SK-N-SH (cell line): ENCODE measurements around the gene MCF2L2. TPM values are rescaled to one million over a fixed set of nuclear protein-coding genes. Genes with fewer than 3 reads are reported as not detected.

ENCODE experiments used
- CTCF ChIA-PET: fragments of 300-600, 350-600 bp; formaldehyde crosslinking; extraction: SDS; loops from one replicate; lab custom pipeline; 2021; lab: Yijun Ruan, JAX
- POLR2A ChIA-PET: fragments of 350-600 bp; sonication (Branson Sonifier 250); formaldehyde crosslinking; extraction: SDS; loops from one replicate; lab custom pipeline; 2020; ENCODE audit warnings: antibody characterized with exemption, inconsistent platforms; lab: Yijun Ruan, JAX
- DNase-seq: peaks from one replicate; pipeline ENCODE4 v3.0.0; 2012
- H2AFZ ChIP-seq: fragments of 200-600 bp; sonication (generic); 2 replicates; pipeline ENCODE4 v1.8.1; 2016; ENCODE audit warnings: antibody characterized with exemption, mild to moderate bottlenecking, low read depth
- H3F3A ChIP-seq: fragments of 200-600 bp; sonication (generic); replicated peaks from 2 replicates; pipeline ENCODE3; 2016; ENCODE audit warnings: antibody characterized with exemption, mild to moderate bottlenecking; ENCODE audit not compliant: insufficient read depth
- H3K27ac ChIP-seq, 2 experiments: fragments of 200-500 bp in 1 of 2; fragments of 200-600 bp in 1 of 2; sonication (Bioruptor generic) in 1 of 2; sonication (generic), shearing (Covaris generic) in 1 of 2; 2 replicates each; pipeline versions ENCODE4 v1.5.1 to v1.6.1; 2014 to 2016; ENCODE audit warnings: low read depth in 2 of 2, inconsistent platforms in 1 of 2, low read length in 1 of 2, mild to moderate bottlenecking in 1 of 2, mixed read lengths in 1 of 2
- H3K27me3 ChIP-seq: fragments of 200-600 bp; sonication (generic), shearing (Covaris generic); 2 replicates; pipeline ENCODE4 v1.6.1; 2016; ENCODE audit warnings: mixed run types; ENCODE audit not compliant: insufficient read depth
- H3K36me3 ChIP-seq, 2 experiments: fragments of 200-500 bp in 1 of 2; fragments of 200-600 bp in 1 of 2; sonication (Bioruptor generic) in 1 of 2; sonication (generic) in 1 of 2; replicated peaks in 1 of 2; 2 replicates each; pipeline versions ENCODE3 to v1.5.1; 2014 to 2016; ENCODE audit warnings: low read length in 1 of 2, mild to moderate bottlenecking in 1 of 2; ENCODE audit not compliant: insufficient read depth in 2 of 2, control insufficient read depth in 1 of 2
- H3K4me1 ChIP-seq, 2 experiments: fragments of 200-500 bp in 1 of 2; fragments of 200-600 bp in 1 of 2; sonication (Bioruptor generic) in 1 of 2; sonication (generic), shearing (Covaris generic) in 1 of 2; 2 replicates each; pipeline versions ENCODE4 v1.5.1 to v1.6.1; 2014 to 2016; ENCODE audit warnings: low read depth in 1 of 2, low read length in 1 of 2, mixed run types in 1 of 2; ENCODE audit not compliant: insufficient read depth in 2 of 2, control insufficient read depth in 1 of 2
- H3K4me2 ChIP-seq: fragments of 200-600 bp; sonication (generic), shearing (Covaris generic); 2 replicates; pipeline ENCODE4 v1.6.1; 2017; ENCODE audit warnings: mixed run types
- H3K4me3 ChIP-seq, 2 experiments: fragments of 200-500 bp in 1 of 2; fragments of 200-600 bp in 1 of 2; sonication (Bioruptor generic) in 1 of 2; sonication (generic), shearing (Covaris generic) in 1 of 2; 2 replicates each; pipeline versions ENCODE4 v1.5.1 to v1.8.1; 2014 to 2016; ENCODE audit warnings: low read depth in 2 of 2, inconsistent platforms in 1 of 2, low read length in 1 of 2, mild to moderate bottlenecking in 1 of 2, mixed read lengths in 1 of 2, moderate library complexity in 1 of 2
- H3K79me2 ChIP-seq: fragments of 200-600 bp; sonication (generic); 2 replicates; pipeline ENCODE4 v1.8.1; 2017; ENCODE audit warnings: mild to moderate bottlenecking; ENCODE audit not compliant: insufficient read depth
- H3K9ac ChIP-seq: fragments of 200-600 bp; sonication (generic); 2 replicates; pipeline ENCODE4 v1.6.1; 2017; ENCODE audit warnings: mixed run types
- H3K9me2 ChIP-seq: fragments of 200-600 bp; sonication (generic); 2 replicates; pipeline ENCODE4 v1.6.1; 2017; ENCODE audit warnings: mixed run types
- H3K9me3 ChIP-seq: fragments of 200-600 bp; sonication (generic); 2 replicates; pipeline ENCODE4 v1.6.1; 2017; ENCODE audit warnings: mixed run types, mild to moderate bottlenecking, moderate library complexity
- H4K20me1 ChIP-seq: fragments of 200-600 bp; sonication (generic); 2 replicates; pipeline ENCODE4 v1.6.1; 2017; ENCODE audit warnings: mild to moderate bottlenecking, mixed run types; ENCODE audit not compliant: insufficient read depth
- CHD2 ChIP-seq: fragments of 150-350 bp; IDR thresholded peaks from 2 replicates; pipeline ENCODE4 v1.6.1; 2018; ENCODE audit warnings: low read length; ENCODE audit not compliant: partially characterized antibody
- CTCF ChIP-seq: fragments of 200-600 bp; sonication (generic); IDR thresholded peaks from 2 replicates; pipeline ENCODE4 v1.6.1; 2017; ENCODE audit warnings: antibody characterized with exemption, mild to moderate bottlenecking, moderate library complexity
- ELF1 ChIP-seq: IDR thresholded peaks from 2 replicates; pipeline ENCODE4 v1.4.0; 2012
- EP300 ChIP-seq, 2 experiments: IDR thresholded peaks; 2 replicates each; pipeline versions ENCODE4 v1.4.0 to v1.6.1; 2012; ENCODE audit warnings: borderline replicate concordance in 1 of 2, low read depth in 1 of 2, low read length in 1 of 2
- EZH2phosphoT487 ChIP-seq: fragments of 200-600 bp; sonication (generic); IDR thresholded peaks from 2 replicates; pipeline ENCODE4 v1.6.1; 2017; ENCODE audit warnings: low read depth, mixed run types, mild to moderate bottlenecking, antibody characterized with exemption, moderate library complexity, borderline replicate concordance
- FOXM1 ChIP-seq: IDR thresholded peaks from 2 replicates; pipeline ENCODE4 v1.4.0; 2012; ENCODE audit warnings: low read depth, mild to moderate bottlenecking
- GATA2 ChIP-seq: sonication (generic); formaldehyde crosslinking; IDR thresholded peaks from 2 replicates; pipeline ENCODE4 v1.5.0; 2020; ENCODE audit warnings: mild to moderate bottlenecking, missing genetic modification reagents
- IRF3 ChIP-seq: fragments of 150-350 bp; IDR thresholded peaks from 2 replicates; pipeline ENCODE4 v1.6.1; 2016; ENCODE audit warnings: mild to moderate bottlenecking, low read depth, low read length
- JUND ChIP-seq: IDR thresholded peaks from 2 replicates; pipeline ENCODE4 v1.4.0; 2012
- MAX ChIP-seq: IDR thresholded peaks from 2 replicates; pipeline ENCODE4 v1.4.0; 2012; ENCODE audit warnings: low read depth
- MEF2A ChIP-seq: IDR thresholded peaks from 2 replicates; pipeline ENCODE4 v1.4.0; 2012; ENCODE audit warnings: low read depth, borderline replicate concordance
- POLR2AphosphoS5 ChIP-seq: IDR thresholded peaks from 2 replicates; pipeline ENCODE4 v1.6.1; 2012; ENCODE audit warnings: low read depth, low read length
- RFX5 ChIP-seq: IDR thresholded peaks from 2 replicates; pipeline ENCODE4 v1.6.1; 2012; ENCODE audit warnings: mild to moderate bottlenecking, improper control_type of control experiment, low read length
- RXRA ChIP-seq: IDR thresholded peaks from 2 replicates; pipeline ENCODE4 v1.4.0; 2012; ENCODE audit warnings: low read depth, mild to moderate bottlenecking, borderline replicate concordance
- SMC3 ChIP-seq: IDR thresholded peaks from 2 replicates; pipeline ENCODE4 v1.6.1; 2012; ENCODE audit warnings: low read depth, low read length, improper control_type of control experiment
- TAF1 ChIP-seq: IDR thresholded peaks from 2 replicates; pipeline ENCODE4 v1.6.1; 2012; ENCODE audit warnings: low read depth, mild to moderate bottlenecking, low read length, moderate library complexity, borderline replicate concordance
- TCF12 ChIP-seq: IDR thresholded peaks from 2 replicates; pipeline ENCODE4 v1.4.0; 2012
- TEAD4 ChIP-seq: IDR thresholded peaks from 2 replicates; pipeline ENCODE4 v1.4.0; 2012; ENCODE audit warnings: mild to moderate bottlenecking, borderline replicate concordance; ENCODE audit not compliant: insufficient read depth
- USF1 ChIP-seq: IDR thresholded peaks from 2 replicates; pipeline ENCODE4 v1.4.0; 2012; ENCODE audit warnings: low read depth, borderline replicate concordance
- WGBS: methylation state at CpG from one replicate; pipeline ENCODE4 v1.1.6; 2017; ENCODE audit warnings: low lambda C conversion rate; 5-methylcytosine and 5-hydroxymethylcytosine counted together
- polyA plus RNA-seq, 3 experiments: library from polyadenylated mRNA; depleted of rRNA; stranded (reverse); fragments of >200 nt; gene quantifications; 2 replicates each; pipeline ENCODE4 v1.2.3, GENCODE V29; 2012

Gene MCF2L2
- polyA plus RNA-seq, 1 of the 3 experiments (the other 2 are of a cell fraction): 0.56 TPM

- no peaks in the 10 kb centered on the region for H3K27me3 ChIP-seq
- no peak overlapping the region for H3K27ac ChIP-seq
- H3K9me2 ChIP-seq: no peaks in the 10 kb centered on the region
- no peaks in the 10 kb centered on the region for H3K79me2 ChIP-seq
- TF ChIP-seq TEAD4 (no peak), MAX (no peak), GATA2 (CRISPR knock-in tag) (no peak), TAF1 (no peak), IRF3 (no peak), CTCF (no peak), TCF12 (no peak), ELF1 (no peak), POLR2AphosphoS5 (no peak), CHD2 (no peak), USF1 (no peak), JUND (no peak), RFX5 (no peak), FOXM1 (no peak)
- no peaks in the 10 kb centered on the region for H3K9me3 ChIP-seq
- CTCF ChIA-PET: interaction anchor here (0.6 kb wide), 1 partner anchor 25 kb away, joined by 3 read pairs; no protein-coding TSS in a partner anchor
- no peak overlapping the region for H2AFZ ChIP-seq
- H3K4me2 ChIP-seq: no peak overlapping the region
- H3K36me3 ChIP-seq: no peaks in the 10 kb centered on the region
- H3K4me3 ChIP-seq: no peak overlapping the region
- H3F3A ChIP-seq: no peaks in the 10 kb centered on the region
- POLR2A ChIA-PET: no interaction called here
- no peaks in the 10 kb centered on the region for H4K20me1 ChIP-seq
- no peak overlapping the region for H3K9ac ChIP-seq
- DNase-seq: no peak
- no peaks in the 10 kb centered on the region for H3K4me1 ChIP-seq
- 96% methylated on average over 8 of the region's 8 CpGs for WGBS
These were observed 112.7 kb downstream of the MCF2L2 start for GRCh38 chr3:183315739-183316138.

- H3K79me2 ChIP-seq: no peaks in the 10 kb centered on the region
- H4K20me1 ChIP-seq: no peaks in the 10 kb centered on the region
- no peaks in the 10 kb centered on the region for H3K4me1 ChIP-seq
- H3F3A ChIP-seq: no peaks in the 10 kb centered on the region
- H3K9me3 ChIP-seq: no peaks in the 10 kb centered on the region
- ChIA-PET POLR2A (no interaction called here), CTCF (interaction anchor here (1.0 to 1.2 kb wide), 2 partner anchors 9 to 42 kb away, joined by 3 read pairs; no protein-coding TSS in a partner anchor)
- H3K9ac ChIP-seq: no peak overlapping the region
- no peak overlapping the region for H2AFZ ChIP-seq
- H3K27me3 ChIP-seq: no peaks in the 10 kb centered on the region
- H3K4me3 ChIP-seq: no peak overlapping the region
- no peak overlapping the region for H3K27ac ChIP-seq
- 97% methylated on average over 7 of the region's 7 CpGs for WGBS
- no peak for TF ChIP-seq RXRA
- TF ChIP-seq ELF1: no peak
- TF ChIP-seq MEF2A: no peak
- no peak for TF ChIP-seq TEAD4
- TF ChIP-seq EZH2phosphoT487: no peak
- TF ChIP-seq EP300 (IDR thresholded peaks at IDR 0.05; ENCODE audit: borderline replicate concordance in 1 of 2, low read depth in 1 of 2, low read length in 1 of 2): no peak
- TF ChIP-seq SMC3: no peak
- no peak for TF ChIP-seq CHD2
- no peaks in the 10 kb centered on the region for H3K9me2 ChIP-seq
- no peak overlapping the region for H3K4me2 ChIP-seq
- no peak for DNase-seq
- no peaks in the 10 kb centered on the region for H3K36me3 ChIP-seq
These were observed 114.7 kb downstream of the MCF2L2 start for GRCh38 chr3:183313764-183314163.
